ENCODE results near the gene OR10X1.

Gene OR10X1

DNA sequence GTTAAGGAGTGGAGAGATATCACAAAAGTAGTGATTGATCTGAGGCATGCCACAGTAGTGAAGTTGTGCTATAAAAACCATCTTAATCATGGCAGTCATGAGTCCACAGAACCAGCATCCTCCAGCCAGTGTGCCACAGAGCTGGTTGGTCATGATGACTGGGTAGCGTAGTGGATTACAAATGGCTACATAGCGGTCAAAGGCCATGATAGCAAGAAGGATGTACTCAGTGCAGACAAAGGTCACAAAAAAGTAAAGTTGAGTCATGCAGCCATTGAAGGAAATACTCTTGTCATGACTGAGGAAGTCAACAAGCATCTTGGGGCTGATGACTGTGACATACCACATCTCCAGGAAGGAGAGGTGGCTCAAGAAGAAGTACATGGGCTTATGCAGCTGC lies 32.2 kb downstream of the OR10X1 start:
- Histone ChIP-seq H2AFZ (ENCODE audit: low read depth, low read length) (no peak overlapping the region), H3K4me2 (ENCODE audit: low read length, poor library complexity, severe bottlenecking) (no peak overlapping the region), H3K27ac (ENCODE audit: low read length, poor library complexity, severe bottlenecking) (no peak overlapping the region), H3K23ac (ENCODE audit: low read length in 2 of 2) (no peak overlapping the region), H3K4me3 (ENCODE audit: insufficient read depth in 1 of 2, low read depth in 1 of 2, low read length in 2 of 2) (no peak overlapping the region), H3K9me3 (ENCODE audit: control insufficient read depth, low read length) (no peaks in the 10 kb centered on the region), H4K8ac (ENCODE audit: low read length) (no peak overlapping the region), H2BK120ac (ENCODE audit: low read depth, low read length) (no peak overlapping the region), H2AK5ac (ENCODE audit: low read length, severe bottlenecking) (no peak overlapping the region), H3K9ac (ENCODE audit: low read length) (no peak overlapping the region), H3K27me3 (ENCODE audit: control insufficient read depth in 1 of 2, insufficient read depth in 1 of 2, low read length in 2 of 2) (no peaks in the 10 kb centered on the region), H3K4me1 (ENCODE audit: control insufficient read depth, insufficient read depth, low read depth, low read length) (no peaks in the 10 kb centered on the region), H3K18ac (ENCODE audit: low read depth in 1 of 2, low read length in 2 of 2) (no peak overlapping the region), H3K36me3 (ENCODE audit: control insufficient read depth in 1 of 2, insufficient read depth in 2 of 2, low read depth in 1 of 2, low read length in 2 of 2) (no peaks in the 10 kb centered on the region), H3K79me1 (replicated peaks; ENCODE audit: low read length, poor library complexity, severe bottlenecking) (no peaks in the 10 kb centered on the region), H3K14ac (ENCODE audit: low read length in 2 of 2) (no peak overlapping the region), H2BK15ac (ENCODE audit: low read depth, poor library complexity, severe bottlenecking) (no peak overlapping the region), H2BK5ac (ENCODE audit: low read depth, low read length, poor library complexity, severe bottlenecking) (no peak overlapping the region), H2BK12ac (ENCODE audit: low read length in 2 of 2) (no peak overlapping the region), H3K4ac (ENCODE audit: low read depth in 1 of 2, low read length in 2 of 2) (no peak overlapping the region), H4K91ac (ENCODE audit: low read length) (no peak overlapping the region)
- 92% methylated on average over 2 of the region's 2 CpGs for WGBS
- DNase-seq = no peak

DNA sequence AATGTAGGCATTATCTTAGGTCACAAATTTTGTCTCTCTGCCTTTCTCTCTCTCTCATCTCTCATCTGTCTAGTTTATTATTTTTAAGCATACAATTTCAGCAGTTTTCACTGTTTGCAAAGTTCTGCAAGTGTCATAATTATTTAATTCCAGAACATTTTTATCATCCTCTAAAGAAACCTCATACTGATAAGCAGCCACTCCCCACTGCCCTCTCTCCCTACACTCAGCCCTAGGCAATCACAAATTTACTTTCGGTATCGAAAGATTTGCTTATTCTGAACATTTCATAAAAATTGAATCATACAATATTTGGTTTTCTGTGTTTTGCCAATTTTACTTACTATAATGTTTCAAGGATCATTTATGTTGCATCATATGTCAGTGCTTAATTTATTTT lies 42.1 kb downstream of the OR10X1 start:
- no peak for DNase-seq
- Histone ChIP-seq H3K4me1 (ENCODE audit: control insufficient read depth, insufficient read depth, low read depth, low read length) (no peaks in the 10 kb centered on the region), H4K8ac (ENCODE audit: low read length) (no peak overlapping the region), H2BK5ac (ENCODE audit: low read depth, low read length, poor library complexity, severe bottlenecking) (no peak overlapping the region), H3K9ac (ENCODE audit: low read length) (peak overlapping the region; percentile 49), H2BK15ac (ENCODE audit: low read depth, poor library complexity, severe bottlenecking) (no peak overlapping the region), H3K18ac (ENCODE audit: low read depth in 1 of 2, low read length in 2 of 2) (no peak overlapping the region), H2BK120ac (ENCODE audit: low read depth, low read length) (no peak overlapping the region), H3K36me3 (ENCODE audit: control insufficient read depth in 1 of 2, insufficient read depth in 2 of 2, low read depth in 1 of 2, low read length in 2 of 2) (no peaks in the 10 kb centered on the region), H3K4me2 (ENCODE audit: low read length, poor library complexity, severe bottlenecking) (no peak overlapping the region), H3K4ac (ENCODE audit: low read depth in 1 of 2, low read length in 2 of 2) (no peak overlapping the region), H4K91ac (ENCODE audit: low read length) (no peak overlapping the region), H2BK12ac (ENCODE audit: low read length in 2 of 2) (no peak overlapping the region), H3K4me3 (ENCODE audit: insufficient read depth in 1 of 2, low read depth in 1 of 2, low read length in 2 of 2) (peak overlapping the region in 1 of 2 experiments; percentile 66), H3K23ac (ENCODE audit: low read length in 2 of 2) (no peak overlapping the region), H3K79me1 (replicated peaks; ENCODE audit: low read length, poor library complexity, severe bottlenecking) (no peaks in the 10 kb centered on the region), H2AK5ac (ENCODE audit: low read length, severe bottlenecking) (no peak overlapping the region), H3K27me3 (ENCODE audit: control insufficient read depth in 1 of 2, insufficient read depth in 1 of 2, low read length in 2 of 2) (no peaks in the 10 kb centered on the region), H3K9me3 (ENCODE audit: control insufficient read depth, low read length) (no peaks in the 10 kb centered on the region), H3K14ac (ENCODE audit: low read length in 2 of 2) (no peak overlapping the region), H2AFZ (ENCODE audit: low read depth, low read length) (no peak overlapping the region), H3K27ac (ENCODE audit: low read length, poor library complexity, severe bottlenecking) (no peak overlapping the region)
- no CpG with 5 or more reads among the region's 2 CpGs for WGBS

DNA sequence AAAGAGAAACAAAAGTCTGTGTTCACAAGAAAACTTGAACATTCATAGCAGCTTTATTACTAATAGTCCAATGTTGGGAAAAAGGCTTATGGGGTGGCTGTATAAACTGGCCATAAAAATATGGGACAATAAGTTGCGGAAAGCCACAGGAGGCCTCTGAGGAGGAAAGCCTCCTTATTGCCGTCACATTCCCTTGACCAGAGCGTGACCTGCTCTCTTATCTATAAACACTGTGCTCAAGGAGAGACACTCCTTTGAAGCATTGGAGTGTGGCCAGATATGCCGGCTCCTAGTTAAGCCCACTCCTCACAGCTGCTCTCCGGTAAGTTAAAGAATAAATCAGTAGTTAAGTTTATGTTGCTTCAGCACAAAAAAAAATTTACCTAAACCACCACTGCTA lies 45.2 kb downstream of the OR10X1 start:
- Histone ChIP-seq H2AFZ (ENCODE audit: low read depth, low read length) (no peak overlapping the region), H3K14ac (ENCODE audit: low read length in 2 of 2) (no peak overlapping the region), H3K4ac (ENCODE audit: low read depth in 1 of 2, low read length in 2 of 2) (no peak overlapping the region), H4K8ac (ENCODE audit: low read length) (no peak overlapping the region), H3K9ac (ENCODE audit: low read length) (no peak overlapping the region), H3K36me3 (ENCODE audit: control insufficient read depth in 1 of 2, insufficient read depth in 2 of 2, low read depth in 1 of 2, low read length in 2 of 2) (no peaks in the 10 kb centered on the region), H2AK5ac (ENCODE audit: low read length, severe bottlenecking) (no peak overlapping the region), H2BK15ac (ENCODE audit: low read depth, poor library complexity, severe bottlenecking) (no peak overlapping the region), H2BK5ac (ENCODE audit: low read depth, low read length, poor library complexity, severe bottlenecking) (no peak overlapping the region), H3K79me1 (replicated peaks; ENCODE audit: low read length, poor library complexity, severe bottlenecking) (no peaks in the 10 kb centered on the region), H2BK12ac (ENCODE audit: low read length in 2 of 2) (no peak overlapping the region), H3K27me3 (ENCODE audit: control insufficient read depth in 1 of 2, insufficient read depth in 1 of 2, low read length in 2 of 2) (no peaks in the 10 kb centered on the region), H3K18ac (ENCODE audit: low read depth in 1 of 2, low read length in 2 of 2) (no peak overlapping the region), H3K4me1 (ENCODE audit: control insufficient read depth, insufficient read depth, low read depth, low read length) (no peaks in the 10 kb centered on the region), H2BK120ac (ENCODE audit: low read depth, low read length) (no peak overlapping the region), H3K9me3 (ENCODE audit: control insufficient read depth, low read length) (no peaks in the 10 kb centered on the region), H3K27ac (ENCODE audit: low read length, poor library complexity, severe bottlenecking) (no peak overlapping the region), H3K4me2 (ENCODE audit: low read length, poor library complexity, severe bottlenecking) (no peak overlapping the region), H3K23ac (ENCODE audit: low read length in 2 of 2) (no peak overlapping the region), H3K4me3 (ENCODE audit: insufficient read depth in 1 of 2, low read depth in 1 of 2, low read length in 2 of 2) (no peak overlapping the region), H4K91ac (ENCODE audit: low read length) (no peak overlapping the region)
- no peak for DNase-seq
- 43% methylated on average over 3 of the region's 5 CpGs for WGBS
